CD4-positive, alpha-beta T cell (primary cell): ENCODE results near the gene AMBN. TPM values are rescaled to one million over a fixed set of nuclear protein-coding genes. Genes with fewer than 3 reads are reported as not detected.

Experiments
- ATAC-seq: fragments of 200-7000 bp; cut with Tn5 transposase; one replicate; pipeline ENCODE4 v1.10.0; 2022; ENCODE audit warnings: mild to moderate bottlenecking; ENCODE audit not compliant: poor library complexity
- CTCF ChIA-PET: fragments of 350-600 bp; sonication (Branson Sonifier 250); formaldehyde crosslinking; loops from one replicate; lab custom pipeline; 2021; ENCODE audit warnings: antibody characterized with exemption, inconsistent platforms; lab: Charles Lee
- POLR2A ChIA-PET: fragments of 350-600 bp; sonication (Branson Sonifier 250); formaldehyde crosslinking; loops from one replicate; lab custom pipeline; 2021; ENCODE audit warnings: antibody characterized with exemption, inconsistent platforms; lab: Charles Lee
- DNase-seq, 14 experiments: peaks; one replicate each; pipeline ENCODE4 v3.0.0-alpha.2; 2013 to 2020; ENCODE audit warnings: mixed read lengths in 2 of 14
- H3K27ac ChIP-seq, 2 donors: one replicate each; pipeline versions ENCODE4 v1.5.1 to v1.7.0; 2013; ENCODE audit warnings: low read length in 2 of 2, low read depth in 1 of 2, mild to moderate bottlenecking in 1 of 2
- H3K27me3 ChIP-seq, 2 experiments: 1 replicate in 1 of 2; 2 replicates in 1 of 2; pipeline versions ENCODE4 v1.6.1 to v1.7.0; 2013; ENCODE audit warnings: low read length in 2 of 2, control low read depth in 1 of 2, mild to moderate bottlenecking in 1 of 2, moderate library complexity in 1 of 2; ENCODE audit not compliant: insufficient read depth in 2 of 2, control insufficient read depth in 1 of 2
- H3K36me3 ChIP-seq: one replicate; pipeline ENCODE4 v1.6.1; 2013; ENCODE audit warnings: low read length, control low read depth; ENCODE audit not compliant: insufficient read depth
- H3K4me1 ChIP-seq: one replicate; pipeline ENCODE4 v1.6.1; 2013; ENCODE audit warnings: low read length, control low read depth; ENCODE audit not compliant: insufficient read depth
- H3K4me3 ChIP-seq: one replicate; pipeline ENCODE4 v1.5.1; 2013; ENCODE audit warnings: mild to moderate bottlenecking, low read length, moderate library complexity
- H3K9me3 ChIP-seq, 2 experiments: 1 replicate in 1 of 2; 2 replicates in 1 of 2; pipeline versions ENCODE4 v1.6.1 to v1.7.0; 2013; ENCODE audit warnings: low read length in 2 of 2, mild to moderate bottlenecking in 2 of 2, control low read depth in 1 of 2, moderate library complexity in 1 of 2; ENCODE audit not compliant: control insufficient read depth in 1 of 2, insufficient read depth in 1 of 2
- H3K27ac Mint-ChIP-seq: one replicate; pipeline ENCODE4 v1.8.0; 2020; ENCODE audit warnings: mixed read lengths
- H3K27me3 Mint-ChIP-seq: one replicate; pipeline ENCODE4 v1.8.0; 2021; ENCODE audit warnings: mixed read lengths
- H3K36me3 Mint-ChIP-seq: one replicate; pipeline ENCODE4 v1.8.0; 2021; ENCODE audit warnings: low read depth, mixed read lengths
- H3K4me1 Mint-ChIP-seq: one replicate; pipeline ENCODE4 v1.8.0; 2021; ENCODE audit warnings: low read depth, mixed read lengths
- H3K4me3 Mint-ChIP-seq: one replicate; pipeline ENCODE4 v1.8.0; 2020; ENCODE audit warnings: mild to moderate bottlenecking, mixed read lengths
- H3K9me3 Mint-ChIP-seq: one replicate; pipeline ENCODE4 v1.8.0; 2020; ENCODE audit warnings: mixed read lengths
- intact Hi-C, 2 experiments: fragments of 100-400 bp; cut with DNase I in 1 of 2; cut with micrococcal nuclease in 1 of 2; formaldehyde crosslinking; loops; one replicate each; pipeline versions ENCODE4 v1.15.1 to v1.9.0; 2023 to 2025; cut with DNase I, micrococcal nuclease
- total RNA-seq, 174 experiments: library from RNA in 2 of 174; stranded (reverse) in 2 of 174; gene quantifications; one replicate each; pipeline ENCODE4 v1.2.3 and lab custom pipeline; 2021 to 2026
- TF ChIP-seq, protein P1 (sequence below): fragments of 200-600 bp; IDR thresholded peaks from one replicate; pipeline ENCODE4 v1.8.0; 2022; ENCODE audit warnings: antibody characterized with exemption, mild to moderate bottlenecking

The AMBN gene
- total RNA-seq, 2 experiments from 2014 or later: not detected

GRCh38 chr4:70600305-70600704 lies 8.2 kb downstream of the AMBN start:
- H3K36me3 ChIP-seq: no peaks in the 10 kb centered on the region
- H3K27me3 ChIP-seq: no peaks in the 10 kb centered on the region
- H3K4me3 ChIP-seq: no peak overlapping the region
- H3K27me3 Mint-ChIP-seq: peaks cover 4% of the 10 kb centered on the region
- POLR2A ChIA-PET: no interaction called here
- H3K4me3 Mint-ChIP-seq: no peak overlapping the region
- no peak overlapping the region for H3K27ac Mint-ChIP-seq
- no peaks in the 10 kb centered on the region for H3K4me1 Mint-ChIP-seq
- ATAC-seq (no peak), DNase-seq (no peak)
- intact Hi-C loops: loop anchor here (2.0 to 5.0 kb wide), 2 partner anchors 407 to 1702 kb away; no protein-coding TSS in a partner anchor
- no peaks in the 10 kb centered on the region for H3K9me3 Mint-ChIP-seq
- no peak overlapping the region for H3K27ac ChIP-seq
- H3K4me1 ChIP-seq: no peaks in the 10 kb centered on the region
- H3K36me3 Mint-ChIP-seq: no peaks in the 10 kb centered on the region
- H3K9me3 ChIP-seq: no peaks in the 10 kb centered on the region
- TF ChIP-seq, protein P1, sequence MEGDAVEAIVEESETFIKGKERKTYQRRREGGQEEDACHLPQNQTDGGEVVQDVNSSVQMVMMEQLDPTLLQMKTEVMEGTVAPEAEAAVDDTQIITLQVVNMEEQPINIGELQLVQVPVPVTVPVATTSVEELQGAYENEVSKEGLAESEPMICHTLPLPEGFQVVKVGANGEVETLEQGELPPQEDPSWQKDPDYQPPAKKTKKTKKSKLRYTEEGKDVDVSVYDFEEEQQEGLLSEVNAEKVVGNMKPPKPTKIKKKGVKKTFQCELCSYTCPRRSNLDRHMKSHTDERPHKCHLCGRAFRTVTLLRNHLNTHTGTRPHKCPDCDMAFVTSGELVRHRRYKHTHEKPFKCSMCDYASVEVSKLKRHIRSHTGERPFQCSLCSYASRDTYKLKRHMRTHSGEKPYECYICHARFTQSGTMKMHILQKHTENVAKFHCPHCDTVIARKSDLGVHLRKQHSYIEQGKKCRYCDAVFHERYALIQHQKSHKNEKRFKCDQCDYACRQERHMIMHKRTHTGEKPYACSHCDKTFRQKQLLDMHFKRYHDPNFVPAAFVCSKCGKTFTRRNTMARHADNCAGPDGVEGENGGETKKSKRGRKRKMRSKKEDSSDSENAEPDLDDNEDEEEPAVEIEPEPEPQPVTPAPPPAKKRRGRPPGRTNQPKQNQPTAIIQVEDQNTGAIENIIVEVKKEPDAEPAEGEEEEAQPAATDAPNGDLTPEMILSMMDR: no peak
- CTCF ChIA-PET: interaction anchor here (0.8 to 1.7 kb wide), 2 partner anchors 410 to 1703 kb away, joined by 3 to 5 read pairs; no protein-coding TSS in a partner anchor

DNA sequence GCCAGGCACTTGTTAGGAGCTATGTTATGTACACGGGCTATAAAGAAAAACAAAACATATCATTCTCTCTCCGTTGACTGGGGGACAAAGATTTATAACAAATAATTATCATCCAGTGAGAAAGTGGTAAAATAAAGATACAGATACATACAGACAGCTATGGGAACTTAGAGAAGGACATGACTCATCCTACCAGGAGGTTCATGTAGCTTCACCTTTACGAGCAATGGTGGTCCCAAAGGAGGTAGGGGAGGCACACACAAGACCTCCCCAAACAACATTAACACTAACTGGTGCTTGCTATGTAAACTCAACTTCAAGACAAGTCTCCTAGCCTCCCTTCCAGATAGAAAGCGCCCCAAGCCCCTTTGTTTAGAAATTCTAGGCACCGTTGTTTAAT lies 8.9 kb downstream of the AMBN start:
- H3K27me3 Mint-ChIP-seq: peaks cover 4% of the 10 kb centered on the region
- H3K27ac Mint-ChIP-seq: no peak overlapping the region
- POLR2A ChIA-PET: no interaction called here
- H3K4me1 Mint-ChIP-seq: no peaks in the 10 kb centered on the region
- ATAC-seq: no peak
- CTCF ChIA-PET: interaction anchor here (0.8 to 1.7 kb wide), 3 partner anchors 409 to 1702 kb away, joined by 3 to 5 read pairs (median 3); no protein-coding TSS in a partner anchor
- H3K9me3 ChIP-seq: no peaks in the 10 kb centered on the region
- H3K27ac ChIP-seq: no peak overlapping the region
- no peaks in the 10 kb centered on the region for H3K4me1 ChIP-seq
- H3K27me3 ChIP-seq: no peaks in the 10 kb centered on the region
- no peaks in the 10 kb centered on the region for H3K36me3 Mint-ChIP-seq
- H3K36me3 ChIP-seq: no peaks in the 10 kb centered on the region
- no peak overlapping the region for H3K4me3 Mint-ChIP-seq
- no peak overlapping the region for H3K4me3 ChIP-seq
- intact Hi-C loops: loop anchor here (1.0 to 5.0 kb wide), 6 partner anchors 406 to 1702 kb away; no protein-coding TSS in a partner anchor
- TF ChIP-seq, protein P1: no peak
- no peak for DNase-seq
- no peaks in the 10 kb centered on the region for H3K9me3 Mint-ChIP-seq

DNA sequence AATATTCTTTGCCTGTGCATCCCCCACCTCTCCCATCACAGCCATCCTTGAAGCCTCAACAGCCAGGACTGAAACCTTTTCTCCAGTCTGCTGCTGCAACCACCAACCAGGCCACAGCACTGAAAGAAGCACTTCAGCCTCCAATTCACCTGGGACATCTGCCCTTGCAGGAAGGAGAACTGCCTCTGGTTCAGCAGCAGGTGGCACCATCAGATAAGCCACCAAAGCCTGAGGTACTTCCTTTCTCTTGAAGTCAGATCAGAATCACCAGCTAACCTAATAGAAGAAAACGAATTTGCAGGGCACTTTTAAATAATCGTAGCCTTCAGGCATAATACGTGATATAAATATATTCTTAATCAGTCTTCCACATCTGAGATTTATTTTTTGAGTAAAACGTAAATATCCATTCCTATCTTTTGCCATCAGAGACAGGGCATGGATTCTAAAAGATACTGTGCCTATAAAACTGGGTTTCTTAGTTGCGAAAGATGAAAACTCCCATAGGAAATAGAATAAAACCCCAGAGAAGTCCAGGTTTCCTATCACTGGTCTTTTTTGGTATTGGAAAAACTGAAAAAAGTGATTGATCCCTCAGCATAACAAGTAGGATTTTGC lies 9.5 kb downstream of the AMBN start:
- Mint-ChIP-seq H3K9me3 (no peaks in the 10 kb centered on the region), H3K4me1 (no peaks in the 10 kb centered on the region), H3K27me3 (peaks cover 4% of the 10 kb centered on the region), H3K4me3 (no peak overlapping the region), H3K36me3 (no peaks in the 10 kb centered on the region), H3K27ac (no peak overlapping the region)
- Histone ChIP-seq H3K9me3 (no peaks in the 10 kb centered on the region), H3K27me3 (no peaks in the 10 kb centered on the region), H3K27ac (no peak overlapping the region), H3K4me1 (no peaks in the 10 kb centered on the region), H3K4me3 (no peak overlapping the region), H3K36me3 (no peaks in the 10 kb centered on the region)
- TF ChIP-seq, protein P1: peak; percentile 75
- intact Hi-C loops: loop anchor here (1.0 to 5.0 kb wide), 6 partner anchors 406 to 1702 kb away; no protein-coding TSS in a partner anchor
- ChIA-PET POLR2A (no interaction called here), CTCF (interaction anchor here (0.6 to 1.7 kb wide), 5 partner anchors 23 to 1701 kb away, joined by 3 to 5 read pairs (median 3); no protein-coding TSS in a partner anchor)
- ATAC-seq: peak; percentile 80
- DNase-seq: peak; percentile 40 to 82 (median 55)
